ENCODE measurements around the gene GID8. TPM values are rescaled to one million over a fixed set of nuclear protein-coding genes. Genes with fewer than 3 reads are reported as not detected.

The GID8 gene
- total and polyA plus RNA-seq, 2 of the 13 experiments (the other 11 are each of a cell fraction or from before 2014, with no cell fraction given): 39.6 to 59.8 TPM

GRCh38 chr20:62953839-62954703, 16.1 kb downstream of the GID8 start (continued):
- peak; percentile 60; the same call in 1 of the 2 replicates for TF ChIP-seq ZNF362 (CRISPR knock-in tag; IDR thresholded peaks at IDR 0.05; ENCODE audit: borderline replicate concordance)
- peak; percentile 99 for TF ChIP-seq ZNF234 (CRISPR knock-in tag; conservative IDR thresholded peaks at IDR 0.05)
- TF ChIP-seq HOXA5 (CRISPR knock-in tag; IDR thresholded peaks at IDR 0.05): peak; percentile 99
- TF ChIP-seq ZNF260 (CRISPR knock-in tag; IDR thresholded peaks at IDR 0.05; ENCODE audit: borderline replicate concordance, low read depth): peak; percentile 32; the same call in 1 of the 2 replicates
- peak; percentile 99 for TF ChIP-seq ZSCAN9 (CRISPR knock-in tag; IDR thresholded peaks at IDR 0.05; ENCODE audit: borderline replicate concordance)
- TF ChIP-seq RORA (CRISPR knock-in tag; IDR thresholded peaks at IDR 0.05): no peak
- peak; percentile 98 for TF ChIP-seq SNAPC2 (CRISPR knock-in tag; IDR thresholded peaks at IDR 0.05)
- no peak for TF ChIP-seq MTA3 (CRISPR knock-in tag; IDR thresholded peaks at IDR 0.05)
- TF ChIP-seq GATAD2A (CRISPR knock-in tag; IDR thresholded peaks at IDR 0.05): peak; percentile 75
- TF ChIP-seq ZNF709 (CRISPR knock-in tag; IDR thresholded peaks at IDR 0.05): peak; percentile 19; the same call in 1 of the 2 replicates
- peak; percentile 97 for TF ChIP-seq ZNF431 (CRISPR knock-in tag; IDR thresholded peaks at IDR 0.05; ENCODE audit: borderline replicate concordance, low read depth)
- no peak for TF ChIP-seq ZNF577 (CRISPR knock-in tag; IDR thresholded peaks at IDR 0.05; ENCODE audit: borderline replicate concordance, low read depth)
- peak; percentile 46 for TF ChIP-seq CREM (IDR thresholded peaks at IDR 0.05)
- TF ChIP-seq CREM (CRISPR knock-in tag; IDR thresholded peaks at IDR 0.05): no peak; the same call in 1 of the 2 replicates
- TF ChIP-seq LCORL (IDR thresholded peaks at IDR 0.05): no peak
- TF ChIP-seq LCORL (CRISPR knock-in tag; IDR thresholded peaks at IDR 0.05): peak; percentile 98
- TF ChIP-seq GZF1 (CRISPR knock-in tag; IDR thresholded peaks at IDR 0.05): no peak; the same call in none of the 2 replicates
- peak; percentile 89 for TF ChIP-seq FOXA3 (CRISPR knock-in tag; IDR thresholded peaks at IDR 0.05)
- TF ChIP-seq GTF3A (CRISPR knock-in tag; conservative IDR thresholded peaks at IDR 0.05): no peak
- peak; percentile 96; the same call in 1 of the 2 replicates for TF ChIP-seq ZFP90 (CRISPR knock-in tag; IDR thresholded peaks at IDR 0.05; ENCODE audit: borderline replicate concordance)
- peak; percentile 99 for TF ChIP-seq MXD3 (CRISPR knock-in tag; IDR thresholded peaks at IDR 0.05)
- peak; percentile 85 for TF ChIP-seq NR2F6 (IDR thresholded peaks at IDR 0.05)
- peak; percentile 91 for TF ChIP-seq NR2F6 (CRISPR knock-in tag; IDR thresholded peaks at IDR 0.05)
- peak; percentile 41; the same call in 1 of the 2 replicates for TF ChIP-seq ZBTB1 (CRISPR knock-in tag; IDR thresholded peaks at IDR 0.05; ENCODE audit: borderline replicate concordance)
- TF ChIP-seq PREB (CRISPR knock-in tag; IDR thresholded peaks at IDR 0.05): no peak; the same call in 1 of the 2 replicates
- peak; percentile 97; the same call in 1 of the 2 replicates for TF ChIP-seq PRMT3 (CRISPR knock-in tag; IDR thresholded peaks at IDR 0.05; ENCODE audit: borderline replicate concordance, low read depth)
- peak; percentile 93 for TF ChIP-seq RFXAP (CRISPR knock-in tag; IDR thresholded peaks at IDR 0.05; ENCODE audit: borderline replicate concordance)
- TF ChIP-seq ZNF850 (CRISPR knock-in tag; conservative IDR thresholded peaks at IDR 0.05): peak; percentile 92; the same call in 1 of the 2 replicates
